HCT116 (cell line): ENCODE results near the gene PPP2R3C. TPM values are rescaled to one million over a fixed set of nuclear protein-coding genes. Genes with fewer than 3 reads are reported as not detected.

Source experiments
- ATAC-seq: fragments of 200-7000 bp; cut with Tn5 transposase; 2 replicates; pipeline ENCODE4 v1.9.1; 2020; ENCODE audit warnings: mild to moderate bottlenecking, moderate library complexity
- Bru-seq: library from RNA; stranded (reverse); fragments of 400-500 nt; gene quantifications from one replicate; lab custom pipeline; 2021; lab: Mats Ljungman, UMichigan
- BruChase-seq, 2 experiments: library from RNA; stranded (reverse); fragments of 400-500 nt; gene quantifications; one replicate each; lab custom pipeline; 2021; lab: Mats Ljungman, UMichigan
- BruUV-seq: library from RNA; stranded (reverse); fragments of 400-500 nt; replicated peaks from 2 replicates; lab custom pipeline; 2021; lab: Mats Ljungman, UMichigan
- CTCF ChIA-PET: fragments of 300-600 bp; sonication (Branson Sonifier 250); formaldehyde crosslinking; loops from one replicate; lab custom pipeline; 2021; ENCODE audit warnings: antibody characterized with exemption; lab: Charles Lee
- POLR2A ChIA-PET: fragments of 300-600, 350-600 bp; sonication (Branson Sonifier 250); formaldehyde crosslinking; loops from one replicate; lab custom pipeline; 2021; ENCODE audit warnings: antibody characterized with exemption; lab: Charles Lee
- RAD21 ChIA-PET, 2 experiments: fragments of 300-600 bp; sonication (Branson Sonifier 250); formaldehyde crosslinking; loops; one replicate each; lab custom pipeline; 2023; ENCODE audit warnings: low total read pairs in 2 of 2; ENCODE audit not compliant: uncharacterized antibody in 2 of 2, unreplicated experiment in 2 of 2, low non-redundant PET in 1 of 2; lab: Charles Lee
- DNase-seq: peaks from one replicate; pipeline ENCODE4 v3.0.0-alpha.2; 2010; ENCODE audit warnings: low read depth, low spot score
- H2AFZ ChIP-seq: fragments of 200-600 bp; shearing (Covaris generic), sonication (generic); 2 replicates; pipeline ENCODE4 v1.6.1; 2017; ENCODE audit warnings: low read depth, mixed run types, mixed read lengths, antibody characterized with exemption, low read length; ENCODE audit not compliant: poor library complexity, severe bottlenecking
- H3K27ac ChIP-seq: 2 replicates; pipeline ENCODE4 v1.5.1; 2012; ENCODE audit warnings: low read depth, low read length
- H3K27me3 ChIP-seq: fragments of 200-600 bp; sonication (generic); 2 replicates; pipeline ENCODE4 v1.6.1; 2016; ENCODE audit warnings: mixed run types, low read length, mixed read lengths; ENCODE audit not compliant: insufficient read depth
- H3K36me3 ChIP-seq, 2 experiments: fragments of 200-500 bp in 1 of 2; fragments of 200-600 bp in 1 of 2; sonication (Bioruptor generic) in 1 of 2; sonication (generic) in 1 of 2; 2 replicates each; pipeline versions ENCODE4 v1.5.1 to v1.6.1; 2014 to 2016; ENCODE audit warnings: low read length in 2 of 2, inconsistent platforms in 1 of 2, mixed read lengths in 1 of 2, mixed run types in 1 of 2; ENCODE audit not compliant: insufficient read depth in 2 of 2, control insufficient read depth in 1 of 2
- H3K4me1 ChIP-seq, 2 experiments: fragments of 200-600 bp in 1 of 2; sonication (generic) in 1 of 2; 2 replicates each; pipeline versions ENCODE4 v1.5.1 to v1.6.1; 2012 to 2017; ENCODE audit warnings: low read length in 2 of 2, inconsistent platforms in 1 of 2, mild to moderate bottlenecking in 1 of 2, mixed read lengths in 1 of 2, mixed run types in 1 of 2, moderate library complexity in 1 of 2; ENCODE audit not compliant: insufficient read depth in 2 of 2, control insufficient read depth in 1 of 2
- H3K4me2 ChIP-seq: fragments of 200-600 bp; sonication (generic); 2 replicates; pipeline ENCODE4 v1.6.1; 2017; ENCODE audit warnings: mixed run types, low read length, mixed read lengths
- H3K4me3 ChIP-seq, 2 experiments: fragments of 200-600 bp in 1 of 2; sonication (generic) in 1 of 2; replicated peaks in 1 of 2; 2 replicates each; pipeline ENCODE4 v1.5.1; 2011 to 2016; ENCODE audit warnings: low read length in 2 of 2, control low read depth in 1 of 2, low read depth in 1 of 2, mild to moderate bottlenecking in 1 of 2, mixed read lengths in 1 of 2, mixed run types in 1 of 2
- H3K79me2 ChIP-seq: fragments of 200-600 bp; sonication (generic); 2 replicates; pipeline ENCODE4 v1.6.1; 2017; ENCODE audit warnings: mild to moderate bottlenecking, mixed run types, low read length, moderate library complexity, mixed read lengths; ENCODE audit not compliant: insufficient read depth
- H3K9ac ChIP-seq: fragments of 200-600 bp; sonication (generic); 2 replicates; pipeline ENCODE4 v1.6.1; 2016; ENCODE audit warnings: low read length, mixed read lengths
- H3K9me2 ChIP-seq: fragments of 200-600 bp; sonication (generic), shearing (Covaris generic); 2 replicates; pipeline ENCODE4 v1.6.1; 2017; ENCODE audit warnings: mixed run types, mild to moderate bottlenecking, moderate library complexity; ENCODE audit not compliant: insufficient read depth
- H3K9me3 ChIP-seq, 2 experiments: fragments of 200-500 bp in 1 of 2; fragments of 200-600 bp in 1 of 2; sonication (Bioruptor generic) in 1 of 2; sonication (generic) in 1 of 2; 2 replicates each; pipeline ENCODE4 v1.6.1; 2014 to 2017; ENCODE audit warnings: low read length in 2 of 2, mixed read lengths in 2 of 2, inconsistent platforms in 1 of 2, low read depth in 1 of 2, mild to moderate bottlenecking in 1 of 2, mixed run types in 1 of 2, moderate library complexity in 1 of 2; ENCODE audit not compliant: control insufficient read depth in 1 of 2, insufficient read depth in 1 of 2
- H4K20me1 ChIP-seq: fragments of 200-600 bp; sonication (generic), shearing (Covaris generic); 2 replicates; pipeline ENCODE4 v1.6.1; 2017; ENCODE audit warnings: mixed run types, mild to moderate bottlenecking, moderate library complexity; ENCODE audit not compliant: insufficient read depth
- CBX3 ChIP-seq: IDR thresholded peaks from 2 replicates; pipeline ENCODE4 v1.6.1; 2012; ENCODE audit warnings: low read depth
- CEBPB ChIP-seq: IDR thresholded peaks from 2 replicates; pipeline ENCODE4 v1.6.1; 2012; ENCODE audit warnings: low read depth
- CTCF ChIP-seq, 3 experiments: fragments of 200-600 bp in 1 of 3; sonication (generic) in 1 of 3; IDR thresholded peaks in 2 of 3; conservative IDR thresholded peaks in 1 of 3; 2 replicates each; pipeline ENCODE4 v1.5.1; 2012 to 2017; ENCODE audit warnings: low read depth in 2 of 3, low read length in 2 of 3, antibody characterized with exemption in 1 of 3, borderline replicate concordance in 1 of 3, control low read depth in 1 of 3, mild to moderate bottlenecking in 1 of 3, mixed read lengths in 1 of 3, mixed run types in 1 of 3, moderate library complexity in 1 of 3; ENCODE audit not compliant: insufficient read depth in 1 of 3
- EGR1 ChIP-seq: IDR thresholded peaks from 2 replicates; pipeline ENCODE4 v1.6.1; 2012; ENCODE audit warnings: low read depth
- ELF1 ChIP-seq: IDR thresholded peaks from 2 replicates; pipeline ENCODE4 v1.6.1; 2012; ENCODE audit warnings: low read depth, borderline replicate concordance
- EZH2 ChIP-seq: fragments of 200-600 bp; sonication (generic); IDR thresholded peaks from 2 replicates; pipeline ENCODE4 v1.6.1; 2017; ENCODE audit warnings: antibody characterized with exemption, mixed run types
- FOSL1 ChIP-seq: IDR thresholded peaks from 2 replicates; pipeline ENCODE4 v1.6.1; 2012; ENCODE audit warnings: low read depth
- MAX ChIP-seq: IDR thresholded peaks from 2 replicates; pipeline ENCODE4 v1.6.1; 2012
- POLR2A ChIP-seq: IDR thresholded peaks from 2 replicates; pipeline ENCODE4 v1.7.0; 2011; ENCODE audit warnings: borderline replicate concordance; ENCODE audit not compliant: insufficient read depth, insufficient read length; ENCODE audit errors: extremely low read depth
- POLR2AphosphoS5 ChIP-seq: IDR thresholded peaks from 2 replicates; pipeline ENCODE4 v1.6.1; 2011; ENCODE audit warnings: mild to moderate bottlenecking, low read depth, low read length, moderate library complexity
- RAD21 ChIP-seq: IDR thresholded peaks from 2 replicates; pipeline ENCODE4 v1.6.1; 2012; ENCODE audit warnings: low read depth, mild to moderate bottlenecking
- SIN3A ChIP-seq: IDR thresholded peaks from 2 replicates; pipeline ENCODE4 v1.6.1; 2012; ENCODE audit warnings: low read depth
- SP1 ChIP-seq: IDR thresholded peaks from 2 replicates; pipeline ENCODE4 v1.6.1; 2012; ENCODE audit warnings: low read depth
- SRF ChIP-seq: IDR thresholded peaks from 2 replicates; pipeline ENCODE4 v1.6.1; 2012; ENCODE audit warnings: low read depth
- TCF7L2 ChIP-seq: IDR thresholded peaks from 2 replicates; pipeline ENCODE4 v1.7.0; 2011; ENCODE audit warnings: borderline replicate concordance, inconsistent platforms; ENCODE audit not compliant: insufficient read depth, insufficient read length; ENCODE audit errors: extremely low read depth
- YY1 ChIP-seq: IDR thresholded peaks from 2 replicates; pipeline ENCODE4 v1.6.1; 2011; ENCODE audit warnings: low read length, low read depth, moderate library complexity, mild to moderate bottlenecking; ENCODE audit not compliant: insufficient replicate concordance; ENCODE audit errors: extremely low read depth
- ZBTB33 ChIP-seq: IDR thresholded peaks from 2 replicates; pipeline ENCODE4 v1.6.1; 2011; ENCODE audit warnings: mild to moderate bottlenecking, low read length, moderate library complexity; ENCODE audit not compliant: insufficient replicate concordance; ENCODE audit errors: extremely low read depth
- ZFX ChIP-seq: fragments of 450-650 bp; IDR thresholded peaks from 2 replicates; pipeline ENCODE4 v1.6.1; 2017
- intact Hi-C: fragments of 100-400 bp; cut with micrococcal nuclease; formaldehyde crosslinking; loops from 2 replicates; pipeline ENCODE4 v1.10.0; 2022
- long read RNA-seq: library from polyadenylated mRNA; unstranded; transcript quantifications from one replicate; pipeline ENCODE4 v2.0.0, GENCODE V29; 2021; ENCODE audit not compliant: unreplicated experiment
- polyA plus RNA-seq: library from polyadenylated mRNA; unstranded; fragments of >200 nt; gene quantifications from 2 replicates; pipeline ENCODE4 v1.2.1, GENCODE V29; 2012; ENCODE audit warnings: missing spikeins
- total RNA-seq: library from RNA; stranded (reverse); gene quantifications from one replicate; pipeline ENCODE4 v1.2.1, GENCODE V29; 2021; ENCODE audit not compliant: unreplicated experiment

The PPP2R3C gene
- 14.1 TPM for total RNA-seq
- 11.3 and 14.3 TPM in 2 replicates for polyA plus RNA-seq
- Bru-seq, nascent RNA: percentile 63 among the genes with signal in this experiment
- percentile 66 among the genes with signal in this experiment for BruChase-seq, experiment 1, labeled RNA remaining after a 6-hour chase
- BruChase-seq, experiment 2, labeled RNA remaining after a 2-hour chase: percentile 65 among the genes with signal in this experiment
- long read RNA-seq, transcript PPP2R3C-201 (13 exons, 1,839 nt): major isoform, 13 of 28 reads
- long read RNA-seq, partial matches to known transcripts: 3 of 28 reads
- long read RNA-seq, other reads (novel, unspliced or antisense): 9 of 28 reads

GRCh38 chr14:35121887-35122695, at the start of gene PPP2R3C, which contains the start of gene PRORP:
TSS of gene PPP2R3C (minus strand) at chr14:35121990. CDS start at chr14:35121959, 31 bp downstream.
TSS of gene PRORP (plus strand) at chr14:35122552. CDS start at chr14:35123246, 694 bp downstream.
- peak; percentile 94 for TF ChIP-seq MAX
- peak; percentile 55 for TF ChIP-seq TCF7L2
- TF ChIP-seq CEBPB: no peak
- no peak for TF ChIP-seq RAD21
- peak; percentile 50 for TF ChIP-seq CBX3
- peak; percentile 66; the same call in 1 of the 2 replicates for TF ChIP-seq POLR2AphosphoS5
- TF ChIP-seq ZFX: peak; percentile 31; the same call in 1 of the 2 replicates
- TF ChIP-seq ELF1: peak; percentile 95
- 0 out of 2 replicates have a peak, but pooled peaks have one; percentile 19 for TF ChIP-seq SIN3A
- no peak for TF ChIP-seq FOSL1
- TF ChIP-seq CTCF (IDR thresholded peaks at IDR 0.05 in 2 of 3, conservative IDR thresholded peaks at IDR 0.05 in 1 of 3; ENCODE audit: borderline replicate concordance in 1 of 3, insufficient read depth in 1 of 3, low read depth in 2 of 3, low read length in 2 of 3): no peak
- TF ChIP-seq EGR1: peak; percentile 54; the same call in 1 of the 2 replicates
- TF ChIP-seq SP1: peak; percentile 69
- TF ChIP-seq POLR2A: peak; percentile 41
- TF ChIP-seq ZBTB33: no peak
- peak; percentile 95 for TF ChIP-seq YY1
- no peak for TF ChIP-seq EZH2
- peak; percentile 55; the same call in 1 of the 2 replicates for TF ChIP-seq SRF
- Histone ChIP-seq H3K9me3 (no peaks in the 10 kb centered on the region), H3K4me1 (peaks cover 6 to 23% of the 10 kb centered on the region in 2 experiments), H3K27ac (peak within 1 kb of the TSS; percentile 91), H3K36me3 (no peaks in the 10 kb centered on the region), H3K9me2 (no peaks in the 10 kb centered on the region), H2AFZ (peak within 1 kb of the TSS; percentile 57), H3K9ac (peak within 1 kb of the TSS; percentile 82), H3K79me2 (peaks cover 11% of the 10 kb centered on the region), H3K27me3 (no peaks in the 10 kb centered on the region), H3K4me3 (peak within 1 kb of the TSS; percentile 81 to 91), H3K4me2 (peak within 1 kb of the TSS; percentile 82), H4K20me1 (no peaks in the 10 kb centered on the region)
- POLR2A ChIA-PET: interaction anchor here (0.7 to 1.2 kb wide), 5 partner anchors 38 to 282 kb away, joined by 3 to 4 read pairs (median 3); partner anchors contain the start of genes FAM177A1, NFKBIA and SRP54
- RAD21 ChIA-PET: no interaction called here
- ATAC-seq: peak; percentile 87
- peak; percentile 93 for DNase-seq
- CTCF ChIA-PET: interaction anchor here (1.3 kb wide), 1 partner anchor 37 kb away, joined by 3 read pairs; no protein-coding TSS in a partner anchor
- intact Hi-C loops: loop anchor here (2.0 to 10.0 kb wide), 2 partner anchors 139 to 693 kb away; partner anchors contain the start of gene SRP54
- BruUV-seq: no TSS peak
